GM23338 (cell line): ENCODE measurements around the gene NPM1. TPM values are rescaled to one million over a fixed set of nuclear protein-coding genes. Genes with fewer than 3 reads are reported as not detected.

Experiments
- ATAC-seq: fragments of 200-7000 bp; cut with Tn5 transposase; 3 replicates; pipeline ENCODE4 v1.9.1; 2020
- DNase-seq: peaks from one replicate; pipeline ENCODE4 v3.0.0-alpha.2; 2015; ENCODE audit warnings: low spot score
- H2AFZ ChIP-seq: fragments of 200-600 bp; sonication (generic); 2 replicates; pipeline ENCODE4 v1.8.0; 2016; ENCODE audit warnings: antibody characterized with exemption, mild to moderate bottlenecking, moderate library complexity
- H3F3A ChIP-seq: fragments of 200-600 bp; sonication (generic); replicated peaks from 2 replicates; pipeline ENCODE4 v1.8.0; 2017; ENCODE audit warnings: antibody characterized with exemption, mixed run types, low read depth
- H3K27ac ChIP-seq: fragments of 200-600 bp; sonication (generic); 2 replicates; pipeline ENCODE4 v1.6.1; 2016; ENCODE audit warnings: low read depth
- H3K27me3 ChIP-seq: fragments of 200-600 bp; sonication (generic); 2 replicates; pipeline ENCODE4 v1.8.0; 2016; ENCODE audit warnings: mild to moderate bottlenecking, mixed run types, moderate library complexity; ENCODE audit not compliant: insufficient read depth
- H3K36me3 ChIP-seq: fragments of 200-600 bp; sonication (generic); 2 replicates; pipeline ENCODE4 v1.8.0; 2016; ENCODE audit warnings: mild to moderate bottlenecking; ENCODE audit not compliant: insufficient read depth
- H3K4me1 ChIP-seq: fragments of 200-600 bp; sonication (generic); 2 replicates; pipeline ENCODE4 v1.8.0; 2016; ENCODE audit warnings: mild to moderate bottlenecking, moderate library complexity; ENCODE audit not compliant: insufficient read depth
- H3K4me2 ChIP-seq: fragments of 200-600 bp; sonication (generic); 2 replicates; pipeline ENCODE4 v1.7.1; 2017; ENCODE audit warnings: mixed run types
- H3K4me3 ChIP-seq: fragments of 200-600 bp; sonication (generic); 2 replicates; pipeline ENCODE4 v1.6.1; 2016; ENCODE audit warnings: mixed run types
- H3K79me2 ChIP-seq: fragments of 200-600 bp; sonication (generic); replicated peaks from 2 replicates; pipeline ENCODE4 v1.8.0; 2017; ENCODE audit warnings: mild to moderate bottlenecking; ENCODE audit not compliant: insufficient read depth
- H3K9me2 ChIP-seq: fragments of 200-600 bp; sonication (generic); 2 replicates; pipeline ENCODE4 v1.8.0; 2017; ENCODE audit not compliant: insufficient read depth
- H4K20me1 ChIP-seq: fragments of 200-600 bp; sonication (generic); replicated peaks from 2 replicates; pipeline ENCODE4 v1.8.0; 2017; ENCODE audit warnings: mild to moderate bottlenecking; ENCODE audit not compliant: insufficient read depth
- H3K27ac Mint-ChIP-seq: 2 replicates; pipeline ENCODE4 v1.8.0; 2020; ENCODE audit warnings: inconsistent platforms, mild to moderate bottlenecking, moderate library complexity, mixed read lengths
- H3K27me3 Mint-ChIP-seq: 3 replicates; pipeline ENCODE4 v1.8.0; 2022; ENCODE audit warnings: low read depth, mild to moderate bottlenecking, moderate library complexity, mixed read lengths, inconsistent platforms; ENCODE audit not compliant: insufficient read depth, poor library complexity
- H3K36me3 Mint-ChIP-seq: 3 replicates; pipeline ENCODE4 v1.8.0; 2021; ENCODE audit warnings: low read depth, mild to moderate bottlenecking, inconsistent platforms, moderate library complexity, mixed read lengths
- H3K4me1 Mint-ChIP-seq: 3 replicates; pipeline ENCODE4 v1.8.0; 2020; ENCODE audit warnings: mild to moderate bottlenecking, inconsistent platforms, mixed read lengths
- H3K4me3 Mint-ChIP-seq: 3 replicates; pipeline ENCODE4 v1.8.0; 2021; ENCODE audit warnings: moderate library complexity, mild to moderate bottlenecking, inconsistent platforms, mixed read lengths
- H3K9me3 Mint-ChIP-seq: 3 replicates; pipeline ENCODE4 v1.8.0; 2020; ENCODE audit warnings: moderate library complexity, mild to moderate bottlenecking, inconsistent platforms, mixed read lengths
- CREB1 ChIP-seq: fragments of 250-450 bp; sonication (Bioruptor Pico); IDR thresholded peaks from 2 replicates; pipeline ENCODE4 v1.5.0; 2020; ENCODE audit warnings: low read depth, mild to moderate bottlenecking, moderate library complexity
- EZH2 ChIP-seq: fragments of 200-600 bp; sonication (generic); IDR thresholded peaks from one replicate; pipeline ENCODE4 v1.8.0; 2017; ENCODE audit warnings: antibody characterized with exemption, mild to moderate bottlenecking, low read depth; ENCODE audit not compliant: unreplicated experiment
- EZH2phosphoT487 ChIP-seq: fragments of 200-600 bp; sonication (generic); IDR thresholded peaks from one replicate; pipeline ENCODE4 v1.8.1; 2018; ENCODE audit warnings: antibody characterized with exemption; ENCODE audit not compliant: unreplicated experiment
- JUNB ChIP-seq: IDR thresholded peaks from one replicate; pipeline ENCODE4 v1.6.1; 2016; ENCODE audit warnings: antibody characterized with exemption; ENCODE audit not compliant: unreplicated experiment
- NANOG ChIP-seq: IDR thresholded peaks from 2 replicates; pipeline ENCODE4 v1.6.1; 2016; ENCODE audit warnings: antibody characterized with exemption, borderline replicate concordance
- POLR2AphosphoS5 ChIP-seq: IDR thresholded peaks from 2 replicates; pipeline ENCODE4 v1.6.1; 2016; ENCODE audit warnings: antibody characterized with exemption, low read depth
- STAT1 ChIP-seq: IDR thresholded peaks from one replicate; pipeline ENCODE4 v1.6.1; 2016; ENCODE audit warnings: antibody characterized with exemption; ENCODE audit not compliant: unreplicated experiment
- ZNF114 ChIP-seq: fragments of 250-450 bp; sonication (Bioruptor Pico); IDR thresholded peaks from 2 replicates; pipeline ENCODE4 v1.5.0; 2020; ENCODE audit warnings: mild to moderate bottlenecking, moderate library complexity
- ZNF331 ChIP-seq: fragments of 250-450 bp; sonication (Bioruptor Pico); IDR thresholded peaks from 2 replicates; pipeline ENCODE4 v1.5.0; 2020; ENCODE audit warnings: low read depth, mild to moderate bottlenecking, moderate library complexity
- polyA plus RNA-seq: library from polyadenylated mRNA; unstranded; fragments of >200 nt; fragmentation: Nextera tagmentation; extraction: Ambion mirVana; gene quantifications from 2 replicates; pipeline ENCODE4 v1.2.1, GENCODE V29; 2016
- total RNA-seq: library from RNA; depleted of rRNA; stranded (reverse); fragments of >200 nt; shearing (Covaris generic); gene quantifications from 2 replicates; pipeline ENCODE4 v1.2.3, GENCODE V29; 2014
- TF ChIP-seq, protein P1 (sequence below): fragments of 250-450 bp; sonication (Bioruptor Pico); IDR thresholded peaks from 2 replicates; pipeline ENCODE4 v1.5.0; 2020; ENCODE audit warnings: mild to moderate bottlenecking, moderate library complexity
- TF ChIP-seq, protein P2 (sequence below): IDR thresholded peaks from one replicate; pipeline ENCODE4 v1.6.1; 2018; ENCODE audit warnings: antibody characterized with exemption; ENCODE audit not compliant: unreplicated experiment
- TF ChIP-seq, protein P3 (sequence below), 2 experiments: fragments of 200-600 bp in 1 of 2; sonication (generic) in 1 of 2; conservative IDR thresholded peaks; 2 replicates each; pipeline versions ENCODE4 v1.5.1 to v1.6.1; 2016 to 2017; ENCODE audit warnings: antibody characterized with exemption in 2 of 2, low read depth in 2 of 2, mild to moderate bottlenecking in 2 of 2, moderate library complexity in 1 of 2
- TF ChIP-seq, protein P4 (sequence below): IDR thresholded peaks from 2 replicates; pipeline ENCODE4 v1.6.1; 2016; ENCODE audit warnings: antibody characterized with exemption

The NPM1 gene
- total and polyA plus RNA-seq, 2 experiments from 2014 or later: 3,739 to 5,242 TPM

DNA sequence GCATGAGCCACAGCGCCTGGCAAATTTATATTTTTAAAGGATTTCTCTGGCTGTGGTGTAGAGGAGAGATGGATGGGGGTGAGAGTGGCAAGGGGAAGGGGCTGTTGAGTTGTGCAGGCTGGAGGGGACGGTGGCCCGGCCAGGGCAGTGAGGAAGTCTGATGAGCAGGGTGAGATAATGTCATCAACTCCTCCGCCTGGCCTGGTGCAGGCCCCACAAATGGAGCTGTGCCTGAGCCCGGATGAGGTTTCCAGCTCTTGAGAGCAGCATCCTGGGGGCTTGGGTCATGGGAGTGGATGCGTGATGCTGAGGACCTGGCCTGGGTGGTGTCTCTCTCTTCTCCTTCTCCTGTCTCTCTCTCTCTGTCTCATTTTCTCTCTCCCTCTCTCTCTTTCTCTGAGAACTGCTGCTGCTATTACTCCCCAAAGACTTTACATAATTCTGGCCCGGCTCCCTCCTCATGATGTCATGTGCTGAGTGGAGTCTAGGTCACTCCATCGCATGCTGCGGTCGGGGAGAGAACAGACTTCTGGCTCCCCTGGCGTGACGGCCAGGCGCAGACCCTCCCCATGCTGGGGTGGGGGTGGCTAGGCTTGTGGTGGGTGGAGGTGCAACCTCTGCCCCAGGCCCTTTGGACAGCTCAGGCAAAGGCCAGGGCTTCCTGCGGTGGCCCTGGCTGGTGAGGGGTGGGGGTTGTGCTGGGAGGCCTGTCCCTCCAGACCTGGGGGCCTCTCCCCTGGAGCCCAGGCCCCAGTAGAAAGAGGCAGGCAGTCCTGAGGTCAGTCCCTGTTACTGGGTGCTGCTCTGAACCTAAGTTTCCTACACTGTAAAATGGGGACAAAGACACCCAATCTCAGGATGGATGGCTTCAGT, 58.2 kb downstream of the NPM1 start:
- Histone ChIP-seq H3K27me3 (peaks cover 3% of the 10 kb centered on the region; the same call in 1 of the 2 replicates), H4K20me1 (no peaks in the 10 kb centered on the region), H3K4me3 (no peak overlapping the region), H3K9me2 (no peaks in the 10 kb centered on the region), H3K4me2 (no peak overlapping the region), H2AFZ (no peak overlapping the region), H3K4me1 (peaks cover 26% of the 10 kb centered on the region), H3K79me2 (no peaks in the 10 kb centered on the region), H3F3A (no peaks in the 10 kb centered on the region), H3K36me3 (no peaks in the 10 kb centered on the region), H3K27ac (no peak overlapping the region)
- peaks cover 20% of the 10 kb centered on the region for H3K27me3 Mint-ChIP-seq
- H3K9me3 Mint-ChIP-seq: no peaks in the 10 kb centered on the region
- TF ChIP-seq CREB1 (CRISPR knock-in tag) (no peak), NANOG (no peak), POLR2AphosphoS5 (no peak), STAT1 (no peak), EZH2phosphoT487 (no peak), ZNF114 (CRISPR knock-in tag) (no peak), ZNF331 (no peak), JUNB (no peak), EZH2 (no peak)
- TF ChIP-seq, protein P1, sequence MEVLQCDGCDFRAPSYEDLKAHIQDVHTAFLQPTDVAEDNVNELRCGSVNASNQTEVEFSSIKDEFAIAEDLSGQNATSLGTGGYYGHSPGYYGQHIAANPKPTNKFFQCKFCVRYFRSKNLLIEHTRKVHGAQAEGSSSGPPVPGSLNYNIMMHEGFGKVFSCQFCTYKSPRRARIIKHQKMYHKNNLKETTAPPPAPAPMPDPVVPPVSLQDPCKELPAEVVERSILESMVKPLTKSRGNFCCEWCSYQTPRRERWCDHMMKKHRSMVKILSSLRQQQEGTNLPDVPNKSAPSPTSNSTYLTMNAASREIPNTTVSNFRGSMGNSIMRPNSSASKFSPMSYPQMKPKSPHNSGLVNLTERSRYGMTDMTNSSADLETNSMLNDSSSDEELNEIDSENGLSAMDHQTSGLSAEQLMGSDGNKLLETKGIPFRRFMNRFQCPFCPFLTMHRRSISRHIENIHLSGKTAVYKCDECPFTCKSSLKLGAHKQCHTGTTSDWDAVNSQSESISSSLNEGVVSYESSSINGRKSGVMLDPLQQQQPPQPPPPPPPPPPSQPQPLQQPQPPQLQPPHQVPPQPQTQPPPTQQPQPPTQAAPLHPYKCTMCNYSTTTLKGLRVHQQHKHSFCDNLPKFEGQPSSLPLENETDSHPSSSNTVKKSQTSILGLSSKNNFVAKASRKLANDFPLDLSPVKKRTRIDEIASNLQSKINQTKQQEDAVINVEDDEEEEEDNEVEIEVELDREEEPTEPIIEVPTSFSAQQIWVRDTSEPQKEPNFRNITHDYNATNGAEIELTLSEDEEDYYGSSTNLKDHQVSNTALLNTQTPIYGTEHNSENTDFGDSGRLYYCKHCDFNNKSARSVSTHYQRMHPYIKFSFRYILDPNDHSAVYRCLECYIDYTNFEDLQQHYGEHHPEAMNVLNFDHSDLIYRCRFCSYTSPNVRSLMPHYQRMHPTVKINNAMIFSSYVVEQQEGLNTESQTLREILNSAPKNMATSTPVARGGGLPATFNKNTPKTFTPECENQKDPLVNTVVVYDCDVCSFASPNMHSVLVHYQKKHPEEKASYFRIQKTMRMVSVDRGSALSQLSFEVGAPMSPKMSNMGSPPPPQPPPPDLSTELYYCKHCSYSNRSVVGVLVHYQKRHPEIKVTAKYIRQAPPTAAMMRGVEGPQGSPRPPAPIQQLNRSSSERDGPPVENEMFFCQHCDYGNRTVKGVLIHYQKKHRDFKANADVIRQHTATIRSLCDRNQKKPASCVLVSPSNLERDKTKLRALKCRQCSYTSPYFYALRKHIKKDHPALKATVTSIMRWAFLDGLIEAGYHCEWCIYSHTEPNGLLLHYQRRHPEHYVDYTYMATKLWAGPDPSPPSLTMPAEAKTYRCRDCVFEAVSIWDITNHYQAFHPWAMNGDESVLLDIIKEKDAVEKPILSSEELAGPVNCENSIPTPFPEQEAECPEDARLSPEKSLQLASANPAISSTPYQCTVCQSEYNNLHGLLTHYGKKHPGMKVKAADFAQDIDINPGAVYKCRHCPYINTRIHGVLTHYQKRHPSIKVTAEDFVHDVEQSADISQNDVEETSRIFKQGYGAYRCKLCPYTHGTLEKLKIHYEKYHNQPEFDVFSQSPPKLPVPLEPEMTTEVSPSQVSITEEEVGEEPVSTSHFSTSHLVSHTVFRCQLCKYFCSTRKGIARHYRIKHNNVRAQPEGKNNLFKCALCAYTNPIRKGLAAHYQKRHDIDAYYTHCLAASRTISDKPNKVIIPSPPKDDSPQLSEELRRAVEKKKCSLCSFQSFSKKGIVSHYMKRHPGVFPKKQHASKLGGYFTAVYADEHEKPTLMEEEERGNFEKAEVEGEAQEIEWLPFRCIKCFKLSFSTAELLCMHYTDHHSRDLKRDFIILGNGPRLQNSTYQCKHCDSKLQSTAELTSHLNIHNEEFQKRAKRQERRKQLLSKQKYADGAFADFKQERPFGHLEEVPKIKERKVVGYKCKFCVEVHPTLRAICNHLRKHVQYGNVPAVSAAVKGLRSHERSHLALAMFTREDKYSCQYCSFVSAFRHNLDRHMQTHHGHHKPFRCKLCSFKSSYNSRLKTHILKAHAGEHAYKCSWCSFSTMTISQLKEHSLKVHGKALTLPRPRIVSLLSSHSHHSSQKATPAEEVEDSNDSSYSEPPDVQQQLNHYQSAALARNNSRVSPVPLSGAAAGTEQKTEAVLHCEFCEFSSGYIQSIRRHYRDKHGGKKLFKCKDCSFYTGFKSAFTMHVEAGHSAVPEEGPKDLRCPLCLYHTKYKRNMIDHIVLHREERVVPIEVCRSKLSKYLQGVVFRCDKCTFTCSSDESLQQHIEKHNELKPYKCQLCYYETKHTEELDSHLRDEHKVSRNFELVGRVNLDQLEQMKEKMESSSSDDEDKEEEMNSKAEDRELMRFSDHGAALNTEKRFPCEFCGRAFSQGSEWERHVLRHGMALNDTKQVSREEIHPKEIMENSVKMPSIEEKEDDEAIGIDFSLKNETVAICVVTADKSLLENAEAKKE (CRISPR knock-in tag): no peak
- TF ChIP-seq, protein P2, sequence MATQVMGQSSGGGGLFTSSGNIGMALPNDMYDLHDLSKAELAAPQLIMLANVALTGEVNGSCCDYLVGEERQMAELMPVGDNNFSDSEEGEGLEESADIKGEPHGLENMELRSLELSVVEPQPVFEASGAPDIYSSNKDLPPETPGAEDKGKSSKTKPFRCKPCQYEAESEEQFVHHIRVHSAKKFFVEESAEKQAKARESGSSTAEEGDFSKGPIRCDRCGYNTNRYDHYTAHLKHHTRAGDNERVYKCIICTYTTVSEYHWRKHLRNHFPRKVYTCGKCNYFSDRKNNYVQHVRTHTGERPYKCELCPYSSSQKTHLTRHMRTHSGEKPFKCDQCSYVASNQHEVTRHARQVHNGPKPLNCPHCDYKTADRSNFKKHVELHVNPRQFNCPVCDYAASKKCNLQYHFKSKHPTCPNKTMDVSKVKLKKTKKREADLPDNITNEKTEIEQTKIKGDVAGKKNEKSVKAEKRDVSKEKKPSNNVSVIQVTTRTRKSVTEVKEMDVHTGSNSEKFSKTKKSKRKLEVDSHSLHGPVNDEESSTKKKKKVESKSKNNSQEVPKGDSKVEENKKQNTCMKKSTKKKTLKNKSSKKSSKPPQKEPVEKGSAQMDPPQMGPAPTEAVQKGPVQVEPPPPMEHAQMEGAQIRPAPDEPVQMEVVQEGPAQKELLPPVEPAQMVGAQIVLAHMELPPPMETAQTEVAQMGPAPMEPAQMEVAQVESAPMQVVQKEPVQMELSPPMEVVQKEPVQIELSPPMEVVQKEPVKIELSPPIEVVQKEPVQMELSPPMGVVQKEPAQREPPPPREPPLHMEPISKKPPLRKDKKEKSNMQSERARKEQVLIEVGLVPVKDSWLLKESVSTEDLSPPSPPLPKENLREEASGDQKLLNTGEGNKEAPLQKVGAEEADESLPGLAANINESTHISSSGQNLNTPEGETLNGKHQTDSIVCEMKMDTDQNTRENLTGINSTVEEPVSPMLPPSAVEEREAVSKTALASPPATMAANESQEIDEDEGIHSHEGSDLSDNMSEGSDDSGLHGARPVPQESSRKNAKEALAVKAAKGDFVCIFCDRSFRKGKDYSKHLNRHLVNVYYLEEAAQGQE: no peak
- TF ChIP-seq, protein P3, sequence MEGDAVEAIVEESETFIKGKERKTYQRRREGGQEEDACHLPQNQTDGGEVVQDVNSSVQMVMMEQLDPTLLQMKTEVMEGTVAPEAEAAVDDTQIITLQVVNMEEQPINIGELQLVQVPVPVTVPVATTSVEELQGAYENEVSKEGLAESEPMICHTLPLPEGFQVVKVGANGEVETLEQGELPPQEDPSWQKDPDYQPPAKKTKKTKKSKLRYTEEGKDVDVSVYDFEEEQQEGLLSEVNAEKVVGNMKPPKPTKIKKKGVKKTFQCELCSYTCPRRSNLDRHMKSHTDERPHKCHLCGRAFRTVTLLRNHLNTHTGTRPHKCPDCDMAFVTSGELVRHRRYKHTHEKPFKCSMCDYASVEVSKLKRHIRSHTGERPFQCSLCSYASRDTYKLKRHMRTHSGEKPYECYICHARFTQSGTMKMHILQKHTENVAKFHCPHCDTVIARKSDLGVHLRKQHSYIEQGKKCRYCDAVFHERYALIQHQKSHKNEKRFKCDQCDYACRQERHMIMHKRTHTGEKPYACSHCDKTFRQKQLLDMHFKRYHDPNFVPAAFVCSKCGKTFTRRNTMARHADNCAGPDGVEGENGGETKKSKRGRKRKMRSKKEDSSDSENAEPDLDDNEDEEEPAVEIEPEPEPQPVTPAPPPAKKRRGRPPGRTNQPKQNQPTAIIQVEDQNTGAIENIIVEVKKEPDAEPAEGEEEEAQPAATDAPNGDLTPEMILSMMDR (conservative IDR thresholded peaks at IDR 0.05; ENCODE audit: low read depth in 2 of 2): no peak
- TF ChIP-seq, protein P4, sequence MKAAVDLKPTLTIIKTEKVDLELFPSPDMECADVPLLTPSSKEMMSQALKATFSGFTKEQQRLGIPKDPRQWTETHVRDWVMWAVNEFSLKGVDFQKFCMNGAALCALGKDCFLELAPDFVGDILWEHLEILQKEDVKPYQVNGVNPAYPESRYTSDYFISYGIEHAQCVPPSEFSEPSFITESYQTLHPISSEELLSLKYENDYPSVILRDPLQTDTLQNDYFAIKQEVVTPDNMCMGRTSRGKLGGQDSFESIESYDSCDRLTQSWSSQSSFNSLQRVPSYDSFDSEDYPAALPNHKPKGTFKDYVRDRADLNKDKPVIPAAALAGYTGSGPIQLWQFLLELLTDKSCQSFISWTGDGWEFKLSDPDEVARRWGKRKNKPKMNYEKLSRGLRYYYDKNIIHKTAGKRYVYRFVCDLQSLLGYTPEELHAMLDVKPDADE: no peak
- no peak overlapping the region; the same call in 1 of the 2 replicates for H3K27ac Mint-ChIP-seq
- no peak for DNase-seq
- H3K4me1 Mint-ChIP-seq: peaks cover 41% of the 10 kb centered on the region
- no peak for ATAC-seq
- H3K36me3 Mint-ChIP-seq: no peaks in the 10 kb centered on the region; the same call in 2 of the 3 replicates
- no peak overlapping the region for H3K4me3 Mint-ChIP-seq
